ENCODE data around the gene PCDHGC4.
A peak's percentile ranks its signal among the peaks of the same experiment; 100 is the strongest.

PCDHGC4 gene

DNA sequence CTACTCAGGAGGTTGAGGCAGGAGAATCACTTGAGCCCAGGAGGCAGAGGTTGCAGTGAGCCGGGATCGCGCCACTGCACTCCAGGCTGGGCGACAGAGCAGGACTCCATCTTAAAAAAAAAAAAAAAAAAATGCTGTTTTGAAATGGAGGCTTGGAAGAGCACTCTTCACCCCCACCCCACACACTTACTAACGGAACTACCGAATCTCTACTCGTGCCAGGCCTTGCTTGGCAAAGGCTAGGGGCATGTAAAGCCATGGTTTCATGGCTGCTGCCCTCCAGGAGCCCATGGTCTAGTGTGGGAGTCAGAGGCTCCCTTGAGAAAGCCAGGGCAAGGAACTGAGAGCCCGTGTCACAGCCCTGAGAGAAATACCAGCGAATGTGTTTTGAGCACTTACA is 25.3 kb downstream of the PCDHGC4 start:
- TF ChIP-seq TCF12 (IDR thresholded peaks at IDR 0.05; ENCODE audit: low read depth) (no peak), EP300 (IDR thresholded peaks at IDR 0.05; ENCODE audit: borderline replicate concordance) (no peak)

DNA sequence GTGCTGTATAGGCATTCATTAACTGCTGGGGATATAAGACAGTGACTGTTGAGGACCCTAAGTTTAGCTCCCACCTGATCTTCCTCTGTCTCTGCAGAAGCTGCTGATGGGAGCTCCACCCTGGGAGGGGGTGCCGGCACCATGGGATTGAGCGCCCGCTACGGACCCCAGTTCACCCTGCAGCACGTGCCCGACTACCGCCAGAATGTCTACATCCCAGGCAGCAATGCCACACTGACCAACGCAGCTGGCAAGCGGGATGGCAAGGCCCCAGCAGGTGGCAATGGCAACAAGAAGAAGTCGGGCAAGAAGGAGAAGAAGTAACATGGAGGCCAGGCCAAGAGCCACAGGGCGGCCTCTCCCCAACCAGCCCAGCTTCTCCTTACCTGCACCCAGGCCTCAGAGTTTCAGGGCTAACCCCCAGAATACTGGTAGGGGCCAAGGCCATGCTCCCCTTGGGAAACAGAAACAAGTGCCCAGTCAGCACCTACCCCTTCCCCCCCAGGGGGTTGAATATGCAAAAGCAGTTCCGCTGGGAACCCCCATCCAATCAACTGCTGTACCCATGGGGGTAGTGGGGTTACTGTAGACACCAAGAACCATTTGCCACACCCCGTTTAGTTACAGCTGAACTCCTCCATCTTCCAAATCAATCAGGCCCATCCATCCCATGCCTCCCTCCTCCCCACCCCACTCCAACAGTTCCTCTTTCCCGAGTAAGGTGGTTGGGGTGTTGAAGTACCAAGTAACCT is 26.2 kb downstream of the PCDHGC4 start:
- TF ChIP-seq CREB1 (IDR thresholded peaks at IDR 0.05; ENCODE audit: low read depth) (no peak), YY1 (IDR thresholded peaks at IDR 0.05; ENCODE audit: low read depth) (no peak), FOXM1 (IDR thresholded peaks at IDR 0.05; ENCODE audit: borderline replicate concordance, low read depth) (no peak)

DNA sequence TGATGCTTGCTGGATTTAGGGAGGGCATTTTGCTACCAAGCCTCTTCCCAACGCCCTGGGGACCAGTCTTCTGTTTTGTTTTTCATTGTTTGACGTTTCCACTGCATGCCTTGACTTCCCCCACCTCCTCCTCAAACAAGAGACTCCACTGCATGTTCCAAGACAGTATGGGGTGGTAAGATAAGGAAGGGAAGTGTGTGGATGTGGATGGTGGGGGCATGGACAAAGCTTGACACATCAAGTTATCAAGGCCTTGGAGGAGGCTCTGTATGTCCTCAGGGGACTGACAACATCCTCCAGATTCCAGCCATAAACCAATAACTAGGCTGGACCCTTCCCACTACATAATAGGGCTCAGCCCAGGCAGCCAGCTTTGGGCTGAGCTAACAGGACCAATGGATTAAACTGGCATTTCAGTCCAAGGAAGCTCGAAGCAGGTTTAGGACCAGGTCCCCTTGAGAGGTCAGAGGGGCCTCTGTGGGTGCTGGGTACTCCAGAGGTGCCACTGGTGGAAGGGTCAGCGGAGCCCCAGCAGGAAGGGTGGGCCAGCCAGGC is 27.0 kb downstream of the PCDHGC4 start:
- no peak for TF ChIP-seq FOXM1 (IDR thresholded peaks at IDR 0.05; ENCODE audit: borderline replicate concordance, low read depth)
- no peak for TF ChIP-seq TAF1 (IDR thresholded peaks at IDR 0.05; ENCODE audit: low read depth)
- no peak for TF ChIP-seq RAD21 (IDR thresholded peaks at IDR 0.05; ENCODE audit: low read depth)
- no peak for TF ChIP-seq NFIC (IDR thresholded peaks at IDR 0.05)
- no peak for TF ChIP-seq TEAD4 (IDR thresholded peaks at IDR 0.05)
- TF ChIP-seq ZBTB7A (IDR thresholded peaks at IDR 0.05; ENCODE audit: low read depth) = no peak
- no peak for TF ChIP-seq CREB1 (IDR thresholded peaks at IDR 0.05; ENCODE audit: low read depth)
- TF ChIP-seq, protein P1, sequence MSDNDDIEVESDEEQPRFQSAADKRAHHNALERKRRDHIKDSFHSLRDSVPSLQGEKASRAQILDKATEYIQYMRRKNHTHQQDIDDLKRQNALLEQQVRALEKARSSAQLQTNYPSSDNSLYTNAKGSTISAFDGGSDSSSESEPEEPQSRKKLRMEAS (IDR thresholded peaks at IDR 0.05) = no peak
- no peak for TF ChIP-seq TCF12 (IDR thresholded peaks at IDR 0.05; ENCODE audit: low read depth)
- no peak for TF ChIP-seq EGR1 (IDR thresholded peaks at IDR 0.05)
- no peak for TF ChIP-seq EP300 (IDR thresholded peaks at IDR 0.05; ENCODE audit: borderline replicate concordance)
- no peak for TF ChIP-seq CEBPB (IDR thresholded peaks at IDR 0.05)
- TF ChIP-seq, protein P2, sequence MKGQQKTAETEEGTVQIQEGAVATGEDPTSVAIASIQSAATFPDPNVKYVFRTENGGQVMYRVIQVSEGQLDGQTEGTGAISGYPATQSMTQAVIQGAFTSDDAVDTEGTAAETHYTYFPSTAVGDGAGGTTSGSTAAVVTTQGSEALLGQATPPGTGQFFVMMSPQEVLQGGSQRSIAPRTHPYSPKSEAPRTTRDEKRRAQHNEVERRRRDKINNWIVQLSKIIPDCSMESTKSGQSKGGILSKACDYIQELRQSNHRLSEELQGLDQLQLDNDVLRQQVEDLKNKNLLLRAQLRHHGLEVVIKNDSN (IDR thresholded peaks at IDR 0.05) = no peak

DNA sequence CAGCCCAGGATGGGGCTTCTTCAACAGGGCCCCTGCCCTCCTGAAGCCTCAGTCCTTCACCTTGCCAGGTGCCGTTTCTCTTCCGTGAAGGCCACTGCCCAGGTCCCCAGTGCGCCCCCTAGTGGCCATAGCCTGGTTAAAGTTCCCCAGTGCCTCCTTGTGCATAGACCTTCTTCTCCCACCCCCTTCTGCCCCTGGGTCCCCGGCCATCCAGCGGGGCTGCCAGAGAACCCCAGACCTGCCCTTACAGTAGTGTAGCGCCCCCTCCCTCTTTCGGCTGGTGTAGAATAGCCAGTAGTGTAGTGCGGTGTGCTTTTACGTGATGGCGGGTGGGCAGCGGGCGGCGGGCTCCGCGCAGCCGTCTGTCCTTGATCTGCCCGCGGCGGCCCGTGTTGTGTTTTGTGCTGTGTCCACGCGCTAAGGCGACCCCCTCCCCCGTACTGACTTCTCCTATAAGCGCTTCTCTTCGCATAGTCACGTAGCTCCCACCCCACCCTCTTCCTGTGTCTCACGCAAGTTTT is 27.6 kb downstream of the PCDHGC4 start:
- TF ChIP-seq NFIC (IDR thresholded peaks at IDR 0.05) (no peak), RAD21 (IDR thresholded peaks at IDR 0.05; ENCODE audit: low read depth) (peak; percentile 65), FOXM1 (IDR thresholded peaks at IDR 0.05; ENCODE audit: borderline replicate concordance, low read depth) (no peak), ZBTB7A (IDR thresholded peaks at IDR 0.05; ENCODE audit: low read depth) (peak; percentile 63), EP300 (IDR thresholded peaks at IDR 0.05; ENCODE audit: borderline replicate concordance) (0 out of 2 replicates have a peak, but pooled peaks have one; percentile 11)

DNA sequence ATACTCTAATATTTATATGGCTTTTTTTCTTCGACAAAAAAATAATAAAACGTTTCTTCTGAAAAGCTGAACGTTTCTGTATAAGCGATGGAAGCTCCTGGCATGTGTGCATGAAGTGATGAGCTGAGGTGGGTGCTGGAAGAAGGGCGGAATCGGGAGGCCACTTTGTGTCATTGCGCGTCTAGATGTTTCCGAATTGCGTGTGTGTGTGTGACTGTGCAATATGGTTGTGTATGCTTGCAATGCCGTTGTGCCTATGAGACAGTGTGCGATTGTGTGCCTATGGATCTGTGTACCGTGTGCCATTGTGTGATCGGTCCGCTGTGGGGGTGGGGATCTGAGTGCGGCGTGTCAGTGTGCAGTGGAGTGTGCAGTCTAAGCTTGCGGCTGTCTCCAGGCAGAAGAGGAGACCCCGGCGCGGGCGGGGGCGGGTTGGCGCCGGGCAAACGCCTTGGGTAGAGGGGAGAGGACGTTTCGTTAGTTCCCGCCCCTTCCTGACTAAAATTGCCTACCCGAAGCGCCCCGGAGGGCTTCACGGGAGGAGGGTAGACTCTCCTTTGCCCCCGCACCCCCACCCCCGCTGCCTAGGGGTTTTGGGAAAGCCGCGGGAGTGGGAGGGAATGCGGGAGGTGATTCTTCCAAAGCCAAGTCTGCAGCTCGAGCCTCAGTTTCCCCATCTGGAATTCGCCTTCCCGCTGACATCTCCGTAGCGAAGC is 28.2 kb downstream of the PCDHGC4 start:
- TF ChIP-seq TCF12 (IDR thresholded peaks at IDR 0.05; ENCODE audit: low read depth) (no peak), YY1 (IDR thresholded peaks at IDR 0.05; ENCODE audit: low read depth) (no peak), EP300 (IDR thresholded peaks at IDR 0.05; ENCODE audit: borderline replicate concordance) (no peak), ZBTB7A (IDR thresholded peaks at IDR 0.05; ENCODE audit: low read depth) (no peak), TEAD4 (IDR thresholded peaks at IDR 0.05) (no peak), EGR1 (IDR thresholded peaks at IDR 0.05) (no peak), CEBPB (IDR thresholded peaks at IDR 0.05) (no peak), RAD21 (IDR thresholded peaks at IDR 0.05; ENCODE audit: low read depth) (no peak), TAF1 (IDR thresholded peaks at IDR 0.05; ENCODE audit: low read depth) (no peak), NFIC (IDR thresholded peaks at IDR 0.05) (no peak)
- TF ChIP-seq, protein P2 (IDR thresholded peaks at IDR 0.05) = no peak
- TF ChIP-seq, protein P3, sequence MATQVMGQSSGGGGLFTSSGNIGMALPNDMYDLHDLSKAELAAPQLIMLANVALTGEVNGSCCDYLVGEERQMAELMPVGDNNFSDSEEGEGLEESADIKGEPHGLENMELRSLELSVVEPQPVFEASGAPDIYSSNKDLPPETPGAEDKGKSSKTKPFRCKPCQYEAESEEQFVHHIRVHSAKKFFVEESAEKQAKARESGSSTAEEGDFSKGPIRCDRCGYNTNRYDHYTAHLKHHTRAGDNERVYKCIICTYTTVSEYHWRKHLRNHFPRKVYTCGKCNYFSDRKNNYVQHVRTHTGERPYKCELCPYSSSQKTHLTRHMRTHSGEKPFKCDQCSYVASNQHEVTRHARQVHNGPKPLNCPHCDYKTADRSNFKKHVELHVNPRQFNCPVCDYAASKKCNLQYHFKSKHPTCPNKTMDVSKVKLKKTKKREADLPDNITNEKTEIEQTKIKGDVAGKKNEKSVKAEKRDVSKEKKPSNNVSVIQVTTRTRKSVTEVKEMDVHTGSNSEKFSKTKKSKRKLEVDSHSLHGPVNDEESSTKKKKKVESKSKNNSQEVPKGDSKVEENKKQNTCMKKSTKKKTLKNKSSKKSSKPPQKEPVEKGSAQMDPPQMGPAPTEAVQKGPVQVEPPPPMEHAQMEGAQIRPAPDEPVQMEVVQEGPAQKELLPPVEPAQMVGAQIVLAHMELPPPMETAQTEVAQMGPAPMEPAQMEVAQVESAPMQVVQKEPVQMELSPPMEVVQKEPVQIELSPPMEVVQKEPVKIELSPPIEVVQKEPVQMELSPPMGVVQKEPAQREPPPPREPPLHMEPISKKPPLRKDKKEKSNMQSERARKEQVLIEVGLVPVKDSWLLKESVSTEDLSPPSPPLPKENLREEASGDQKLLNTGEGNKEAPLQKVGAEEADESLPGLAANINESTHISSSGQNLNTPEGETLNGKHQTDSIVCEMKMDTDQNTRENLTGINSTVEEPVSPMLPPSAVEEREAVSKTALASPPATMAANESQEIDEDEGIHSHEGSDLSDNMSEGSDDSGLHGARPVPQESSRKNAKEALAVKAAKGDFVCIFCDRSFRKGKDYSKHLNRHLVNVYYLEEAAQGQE (IDR thresholded peaks at IDR 0.05; ENCODE audit: low read depth) = no peak

DNA sequence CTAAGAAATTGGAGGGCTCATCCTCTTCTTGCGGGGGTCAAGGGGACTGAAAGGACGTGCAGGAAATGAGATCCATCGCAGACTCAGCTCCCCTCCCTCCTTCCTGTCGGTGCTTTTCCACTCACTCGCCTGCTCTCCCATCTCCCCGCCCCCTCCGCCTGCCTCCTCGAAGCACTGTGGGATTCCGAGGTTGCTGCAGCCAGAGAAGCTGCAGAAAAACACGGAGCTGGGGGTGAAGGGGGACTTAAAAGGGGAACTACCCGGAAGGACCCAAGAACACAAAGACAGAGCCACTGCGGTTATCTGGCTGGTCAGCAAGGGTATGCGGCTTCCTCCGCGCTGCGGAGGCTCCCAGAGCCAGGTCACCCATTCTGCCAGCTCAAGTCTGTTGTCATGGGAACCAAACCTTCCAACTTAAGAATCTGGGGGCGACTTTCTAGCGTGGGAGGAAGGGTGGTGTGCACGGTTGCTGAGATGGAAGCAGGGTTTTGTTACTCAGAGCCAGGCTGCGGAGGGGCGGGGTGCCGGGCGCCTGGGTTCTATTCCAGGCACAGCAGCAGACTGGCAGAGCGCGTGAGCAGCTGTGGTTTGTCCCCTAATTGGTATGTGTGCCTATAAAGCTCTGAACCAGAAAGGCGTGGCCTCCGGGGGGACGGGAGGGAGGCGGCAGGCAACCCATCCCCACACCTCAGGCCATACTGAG is 28.9 kb downstream of the PCDHGC4 start:
- TF ChIP-seq FOXM1 (IDR thresholded peaks at IDR 0.05; ENCODE audit: borderline replicate concordance, low read depth) (no peak), EGR1 (IDR thresholded peaks at IDR 0.05) (peak; percentile 89)
